ENCODE data around the gene RELT. TPM values are rescaled to one million over a fixed set of nuclear protein-coding genes. Genes with fewer than 3 reads are reported as not detected.

The RELT gene
- total and polyA plus RNA-seq, 2 donors = 2.6 to 2.7 TPM

GRCh38 chr11:73356979-73357860 is 19.0 kb upstream of the RELT start:
- 91% methylated on average over 22 of the region's 22 CpGs for WGBS
- Histone ChIP-seq H3K27ac (ENCODE audit: low read depth) (no peak overlapping the region), H3K36me3 (ENCODE audit: insufficient read depth) (no peaks in the 10 kb centered on the region)

GRCh38 chr11:73358071-73358470 is 18.1 kb upstream of the RELT start:
- H3K4me3 ChIP-seq (ENCODE audit: low read depth, low read length) = no peak overlapping the region
- WGBS = 66% methylated on average over 5 of the region's 5 CpGs
- H3K27ac ChIP-seq (ENCODE audit: low read depth) = no peak overlapping the region
- no peak for DNase-seq (ENCODE audit: extremely low spot score)
- H3K36me3 ChIP-seq (ENCODE audit: insufficient read depth) = no peaks in the 10 kb centered on the region
- no peaks in the 10 kb centered on the region for H3K4me1 ChIP-seq (ENCODE audit: insufficient read depth)

More at GRCh38 chr11:73356979-73357860, 19.0 kb upstream of the RELT start:
- DNase-seq (ENCODE audit: extremely low spot score) = no peak
- Histone ChIP-seq H3K4me1 (ENCODE audit: insufficient read depth) (no peaks in the 10 kb centered on the region), H3K4me3 (ENCODE audit: low read depth, low read length) (no peak overlapping the region)

GRCh38 chr11:73359341-73359740 is 16.9 kb upstream of the RELT start:
- Histone ChIP-seq H3K4me1 (ENCODE audit: insufficient read depth) (no peaks in the 10 kb centered on the region), H3K27ac (ENCODE audit: low read depth) (no peak overlapping the region), H3K36me3 (ENCODE audit: insufficient read depth) (no peaks in the 10 kb centered on the region), H3K4me3 (ENCODE audit: low read depth, low read length) (no peak overlapping the region)
- DNase-seq (ENCODE audit: extremely low spot score) = no peak
- 81% methylated on average over 11 of the region's 11 CpGs for WGBS

GRCh38 chr11:73359930-73360742 is 16.1 kb upstream of the RELT start:
- Histone ChIP-seq H3K36me3 (ENCODE audit: insufficient read depth) (no peaks in the 10 kb centered on the region), H3K27ac (ENCODE audit: low read depth) (no peak overlapping the region), H3K4me3 (ENCODE audit: low read depth, low read length) (no peak overlapping the region), H3K4me1 (ENCODE audit: insufficient read depth) (no peaks in the 10 kb centered on the region)
- DNase-seq (ENCODE audit: extremely low spot score) = no peak
- 80% methylated on average over 19 of the region's 19 CpGs for WGBS

GRCh38 chr11:73360743-73361369 is 15.3 kb upstream of the RELT start:
- H3K36me3 ChIP-seq (ENCODE audit: insufficient read depth) = no peaks in the 10 kb centered on the region
- WGBS = 95% methylated on average over 8 of the region's 8 CpGs

GRCh38 chr11:73361953-73362776 is 14.0 kb upstream of the RELT start:
- WGBS = 74% methylated on average over 70 of the region's 70 CpGs
- H3K4me1 ChIP-seq (ENCODE audit: insufficient read depth) = no peaks in the 10 kb centered on the region
- no peak for DNase-seq (ENCODE audit: extremely low spot score)
- no peak overlapping the region for H3K4me3 ChIP-seq (ENCODE audit: low read depth, low read length)
- H3K36me3 ChIP-seq (ENCODE audit: insufficient read depth) = no peaks in the 10 kb centered on the region
- H3K27ac ChIP-seq (ENCODE audit: low read depth) = no peak overlapping the region

More at GRCh38 chr11:73360743-73361369, 15.3 kb upstream of the RELT start:
- DNase-seq (ENCODE audit: extremely low spot score) = no peak
- Histone ChIP-seq H3K4me3 (ENCODE audit: low read depth, low read length) (no peak overlapping the region), H3K27ac (ENCODE audit: low read depth) (no peak overlapping the region), H3K4me1 (ENCODE audit: insufficient read depth) (no peaks in the 10 kb centered on the region)

GRCh38 chr11:73363147-73363546 is 13.1 kb upstream of the RELT start:
- no peak overlapping the region for H3K4me3 ChIP-seq (ENCODE audit: low read depth, low read length)
- H3K4me1 ChIP-seq (ENCODE audit: insufficient read depth) = no peaks in the 10 kb centered on the region
- H3K27ac ChIP-seq (ENCODE audit: low read depth) = no peak overlapping the region
- DNase-seq (ENCODE audit: extremely low spot score) = no peak
- H3K36me3 ChIP-seq (ENCODE audit: insufficient read depth) = peaks cover 2% of the 10 kb centered on the region
- WGBS = 92% methylated on average over 9 of the region's 9 CpGs

- peaks cover 2% of the 10 kb centered on the region for H3K36me3 ChIP-seq (ENCODE audit: insufficient read depth)
These were observed 10.6 kb upstream of the RELT start for GRCh38 chr11:73365352-73366264.

GRCh38 chr11:73366265-73366610 is 10.0 kb upstream of the RELT start:
- H3K4me3 ChIP-seq (ENCODE audit: low read depth, low read length) = no peak overlapping the region
- no peak overlapping the region for H3K27ac ChIP-seq (ENCODE audit: low read depth)
- 86% methylated on average over 4 of the region's 4 CpGs for WGBS
- H3K4me1 ChIP-seq (ENCODE audit: insufficient read depth) = no peaks in the 10 kb centered on the region
- DNase-seq (ENCODE audit: extremely low spot score) = no peak
- peaks cover 2% of the 10 kb centered on the region for H3K36me3 ChIP-seq (ENCODE audit: insufficient read depth)

More at GRCh38 chr11:73365352-73366264, 10.6 kb upstream of the RELT start:
- no peak overlapping the region for H3K27ac ChIP-seq (ENCODE audit: low read depth)
- H3K4me1 ChIP-seq (ENCODE audit: insufficient read depth) = no peaks in the 10 kb centered on the region
- WGBS = 83% methylated on average over 24 of the region's 24 CpGs
- no peak overlapping the region for H3K4me3 ChIP-seq (ENCODE audit: low read depth, low read length)
- DNase-seq (ENCODE audit: extremely low spot score) = no peak

GRCh38 chr11:73366953-73367352 is 9.2 kb upstream of the RELT start:
- no peak overlapping the region for H3K4me3 ChIP-seq (ENCODE audit: low read depth, low read length)
- no peak for DNase-seq (ENCODE audit: extremely low spot score)
- 75% methylated on average over 6 of the region's 6 CpGs for WGBS
- no peak overlapping the region for H3K27ac ChIP-seq (ENCODE audit: low read depth)
- H3K36me3 ChIP-seq (ENCODE audit: insufficient read depth) = peaks cover 2% of the 10 kb centered on the region
- H3K4me1 ChIP-seq (ENCODE audit: insufficient read depth) = no peaks in the 10 kb centered on the region

- WGBS = 79% methylated on average over 20 of the region's 20 CpGs
- Histone ChIP-seq H3K4me1 (ENCODE audit: insufficient read depth) (no peaks in the 10 kb centered on the region), H3K27ac (ENCODE audit: low read depth) (no peak overlapping the region), H3K36me3 (ENCODE audit: insufficient read depth) (peaks cover 2% of the 10 kb centered on the region), H3K4me3 (ENCODE audit: low read depth, low read length) (no peak overlapping the region)
- no peak for DNase-seq (ENCODE audit: extremely low spot score)
These were observed 8.6 kb upstream of the RELT start for GRCh38 chr11:73367482-73368024.

- Histone ChIP-seq H3K36me3 (ENCODE audit: insufficient read depth) (peaks cover 2% of the 10 kb centered on the region), H3K27ac (ENCODE audit: low read depth) (no peak overlapping the region), H3K4me3 (ENCODE audit: low read depth, low read length) (no peak overlapping the region), H3K4me1 (ENCODE audit: insufficient read depth) (no peaks in the 10 kb centered on the region)
- 48% methylated on average over 6 of the region's 6 CpGs for WGBS
- DNase-seq (ENCODE audit: extremely low spot score) = no peak
These were observed 3.7 kb upstream of the RELT start for GRCh38 chr11:73372375-73372993.
